Gastroesophageal sphincter (tissue), 3 donors: ENCODE data around the gene CRYGD.

Source experiments
- CTCF ChIP-seq, 4 experiments: fragments of 200-600 bp in 2 of 4; fragments of 450-650 bp in 2 of 4; sonication (generic) in 1 of 4; IDR thresholded peaks; one replicate each; pipeline ENCODE4 v1.5.1; 2017 to 2019; ENCODE audit warnings: antibody characterized with exemption in 4 of 4, mild to moderate bottlenecking in 2 of 4, moderate library complexity in 2 of 4
- EP300 ChIP-seq: sonication (generic); formaldehyde crosslinking; IDR thresholded peaks from one replicate; pipeline ENCODE4 v1.6.1; 2017; ENCODE audit warnings: antibody characterized with exemption, mild to moderate bottlenecking

GRCh38 chr2:208099682-208100470 lies 24.4 kb downstream of the CRYGD start:
- TF ChIP-seq EP300 = no peak
- no peak for TF ChIP-seq CTCF (IDR thresholded peaks at IDR 0.05)
